C4-2B (cell line): ENCODE results near the gene FBH1.

Experiments used
- ZFX ChIP-seq: fragments of 450-650 bp; IDR thresholded peaks from 2 replicates; pipeline ENCODE4 v1.6.1; 2017
- TF ChIP-seq, protein P1 (sequence below): fragments of 450-650 bp; conservative IDR thresholded peaks from 2 replicates; pipeline ENCODE4 v1.5.1; 2017; ENCODE audit warnings: mild to moderate bottlenecking

DNA sequence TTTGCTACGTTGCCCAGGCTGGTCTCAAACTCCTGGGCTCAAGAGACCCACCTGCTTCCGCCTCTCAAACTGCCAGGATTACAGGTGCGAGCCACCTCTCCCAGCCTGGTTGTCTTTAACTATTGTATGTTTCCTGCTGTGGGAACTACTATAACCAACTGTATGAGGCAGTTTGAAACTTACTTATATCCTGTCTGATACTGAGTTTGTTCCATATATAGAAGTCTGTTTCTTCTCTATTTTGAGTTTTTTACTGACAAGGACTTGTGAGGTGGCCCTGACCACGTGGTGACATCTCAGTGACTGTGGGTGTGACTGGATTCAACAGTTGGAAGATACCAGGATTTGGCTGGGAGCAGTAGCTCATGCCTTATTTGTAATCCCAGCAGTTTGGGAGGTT lies 14.2 kb downstream of the FBH1 start:
- TF ChIP-seq, protein P1, sequence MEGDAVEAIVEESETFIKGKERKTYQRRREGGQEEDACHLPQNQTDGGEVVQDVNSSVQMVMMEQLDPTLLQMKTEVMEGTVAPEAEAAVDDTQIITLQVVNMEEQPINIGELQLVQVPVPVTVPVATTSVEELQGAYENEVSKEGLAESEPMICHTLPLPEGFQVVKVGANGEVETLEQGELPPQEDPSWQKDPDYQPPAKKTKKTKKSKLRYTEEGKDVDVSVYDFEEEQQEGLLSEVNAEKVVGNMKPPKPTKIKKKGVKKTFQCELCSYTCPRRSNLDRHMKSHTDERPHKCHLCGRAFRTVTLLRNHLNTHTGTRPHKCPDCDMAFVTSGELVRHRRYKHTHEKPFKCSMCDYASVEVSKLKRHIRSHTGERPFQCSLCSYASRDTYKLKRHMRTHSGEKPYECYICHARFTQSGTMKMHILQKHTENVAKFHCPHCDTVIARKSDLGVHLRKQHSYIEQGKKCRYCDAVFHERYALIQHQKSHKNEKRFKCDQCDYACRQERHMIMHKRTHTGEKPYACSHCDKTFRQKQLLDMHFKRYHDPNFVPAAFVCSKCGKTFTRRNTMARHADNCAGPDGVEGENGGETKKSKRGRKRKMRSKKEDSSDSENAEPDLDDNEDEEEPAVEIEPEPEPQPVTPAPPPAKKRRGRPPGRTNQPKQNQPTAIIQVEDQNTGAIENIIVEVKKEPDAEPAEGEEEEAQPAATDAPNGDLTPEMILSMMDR, result no peak
- TF ChIP-seq ZFX, result no peak
